T follicular helper cell (primary cell): Measurements from ENCODE around the gene SINHCAF.

ENCODE experiments used
- DNase-seq: peaks from one replicate; pipeline ENCODE4 v3.0.0-alpha.2; 2020; ENCODE audit warnings: low read depth

SINHCAF gene

GRCh38 chr12:31331242-31331641, 5.3 kb upstream of the SINHCAF start:
- DNase-seq = no peak

DNA sequence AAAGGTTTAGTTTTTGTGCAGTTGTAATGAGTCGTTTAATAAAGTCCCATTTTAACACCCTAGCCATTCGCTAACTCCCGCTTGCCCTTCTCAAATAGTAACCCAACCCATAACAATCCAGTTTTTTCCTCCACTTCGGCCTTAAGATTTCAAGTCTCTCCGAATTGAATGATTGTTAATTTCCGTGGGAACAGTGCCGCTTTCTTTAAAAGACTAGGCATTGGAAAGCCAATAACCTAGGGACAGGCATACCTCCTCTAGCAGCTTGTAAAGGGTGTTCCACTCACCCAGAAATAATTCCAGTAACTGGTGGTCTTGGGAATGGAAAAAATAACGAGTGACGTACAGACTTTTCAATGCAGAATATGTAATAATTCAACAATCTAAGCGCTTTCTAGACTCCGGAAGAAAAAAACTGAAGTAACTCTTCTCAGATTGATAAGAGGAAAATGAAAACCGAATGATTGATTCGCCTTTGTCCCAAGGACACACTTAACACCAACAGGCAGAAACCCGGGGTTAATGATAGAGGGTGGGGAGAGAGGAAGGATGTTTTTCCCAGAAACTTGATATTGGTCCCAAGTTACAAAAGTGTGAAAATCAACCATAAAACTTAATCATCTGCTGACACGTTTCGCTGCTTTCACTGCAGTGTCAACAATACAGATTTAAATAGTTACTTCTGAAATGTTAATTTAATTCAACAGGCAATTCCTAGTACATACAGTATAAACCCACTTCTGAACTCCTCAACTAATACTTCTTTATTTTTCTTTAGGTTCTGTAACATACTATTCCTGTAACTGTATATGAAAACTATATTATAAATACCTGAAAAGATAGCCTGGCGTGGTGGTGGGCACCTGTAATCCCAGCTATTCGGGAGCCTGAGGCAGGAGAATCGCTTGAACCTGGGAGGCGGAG, 1.0 kb upstream of the SINHCAF start:
- DNase-seq = no peak

GRCh38 chr12:31325524-31325875, 450 bp downstream of the SINHCAF start:
- no peak for DNase-seq

- DNase-seq = peak; percentile 23
These were observed 966 bp downstream of the SINHCAF start for GRCh38 chr12:31324845-31325523.

GRCh38 chr12:31324116-31324844, 1.7 kb downstream of the SINHCAF start:
- DNase-seq = peak; percentile 75

- DNase-seq = peak; percentile 36
These were observed 2.4 kb downstream of the SINHCAF start for GRCh38 chr12:31323391-31324115.

- DNase-seq = no peak
These were observed 3.1 kb downstream of the SINHCAF start for GRCh38 chr12:31322801-31323207.

GRCh38 chr12:31321897-31322228, 4.1 kb downstream of the SINHCAF start:
- DNase-seq = no peak

GRCh38 chr12:31321186-31321896, 4.6 kb downstream of the SINHCAF start:
- DNase-seq = no peak

- DNase-seq = no peak
These were observed 7.2 kb downstream of the SINHCAF start for GRCh38 chr12:31318657-31319269.

- DNase-seq = no peak
These were observed 8.2 kb downstream of the SINHCAF start for GRCh38 chr12:31317471-31318395.

DNA sequence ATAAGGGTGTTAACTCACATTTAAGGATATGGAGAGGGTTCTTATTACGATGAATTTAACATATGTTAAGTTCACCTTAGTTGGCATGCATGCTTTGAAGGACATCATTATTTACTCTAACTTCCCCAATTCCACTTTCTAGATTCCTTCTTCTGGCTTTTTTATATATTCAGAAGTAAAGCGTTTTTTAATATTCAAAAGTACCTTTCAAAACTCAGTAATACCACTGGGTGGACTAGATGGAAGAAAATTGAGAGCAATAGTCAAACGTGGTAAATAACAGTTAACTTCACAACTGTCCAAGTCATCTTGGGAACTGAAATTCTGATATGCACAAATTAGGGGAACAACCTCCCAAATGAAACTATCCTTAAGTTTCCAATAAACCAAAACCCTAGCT, 9.1 kb downstream of the SINHCAF start:
- DNase-seq = no peak

- no peak for DNase-seq
These were observed 10.0 kb downstream of the SINHCAF start for GRCh38 chr12:31315784-31316465.

DNA sequence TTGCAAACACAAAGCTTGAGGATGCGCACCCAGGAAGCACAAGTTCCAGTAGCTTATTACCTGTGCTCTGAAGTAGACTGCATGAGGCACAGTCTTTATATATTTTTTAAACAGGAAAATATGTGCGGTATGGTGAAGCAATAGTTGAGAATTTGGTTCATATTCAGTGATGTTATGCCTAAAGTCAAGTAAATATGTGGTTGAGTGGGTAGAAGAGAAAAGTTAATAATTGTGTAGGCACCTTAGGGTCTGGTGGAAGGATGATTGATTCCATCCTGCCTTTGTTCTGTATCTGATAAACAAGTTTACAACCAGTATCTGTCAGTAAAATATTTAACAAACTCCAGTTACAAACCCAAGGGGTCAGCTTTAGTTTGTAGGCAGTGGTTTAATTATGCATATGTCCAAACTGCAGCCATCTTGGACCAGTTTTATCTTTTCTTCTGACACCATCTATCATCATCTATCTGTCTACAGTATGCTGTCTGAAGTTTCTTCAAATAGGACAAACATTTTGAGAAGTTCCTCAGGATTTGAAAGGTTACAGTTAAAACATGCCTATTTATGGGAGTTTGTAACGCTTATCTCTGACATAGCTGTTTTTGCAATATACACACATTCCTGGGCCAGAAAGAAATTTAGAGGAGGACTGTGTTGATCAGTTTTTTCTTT, 10.8 kb downstream of the SINHCAF start:
- no peak for DNase-seq

DNA sequence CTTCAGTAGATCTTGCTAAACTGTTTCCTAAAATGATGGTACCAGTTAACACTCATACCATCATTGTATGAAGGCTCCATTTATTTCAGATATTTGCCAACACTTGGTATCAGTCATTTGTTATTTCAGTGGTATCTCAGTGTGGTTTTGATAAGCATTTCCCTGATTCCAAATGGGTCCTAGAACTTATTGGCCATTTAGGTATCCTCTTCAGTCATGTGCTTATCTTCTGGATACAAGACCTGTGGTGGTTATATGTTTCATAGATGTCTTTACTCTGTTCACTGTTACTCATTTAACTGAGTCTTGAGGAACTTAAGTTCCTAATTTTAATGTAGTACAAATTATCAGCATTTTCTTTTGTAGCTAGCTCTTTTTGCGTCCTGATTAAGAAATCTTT, 13.5 kb downstream of the SINHCAF start:
- no peak for DNase-seq

DNA sequence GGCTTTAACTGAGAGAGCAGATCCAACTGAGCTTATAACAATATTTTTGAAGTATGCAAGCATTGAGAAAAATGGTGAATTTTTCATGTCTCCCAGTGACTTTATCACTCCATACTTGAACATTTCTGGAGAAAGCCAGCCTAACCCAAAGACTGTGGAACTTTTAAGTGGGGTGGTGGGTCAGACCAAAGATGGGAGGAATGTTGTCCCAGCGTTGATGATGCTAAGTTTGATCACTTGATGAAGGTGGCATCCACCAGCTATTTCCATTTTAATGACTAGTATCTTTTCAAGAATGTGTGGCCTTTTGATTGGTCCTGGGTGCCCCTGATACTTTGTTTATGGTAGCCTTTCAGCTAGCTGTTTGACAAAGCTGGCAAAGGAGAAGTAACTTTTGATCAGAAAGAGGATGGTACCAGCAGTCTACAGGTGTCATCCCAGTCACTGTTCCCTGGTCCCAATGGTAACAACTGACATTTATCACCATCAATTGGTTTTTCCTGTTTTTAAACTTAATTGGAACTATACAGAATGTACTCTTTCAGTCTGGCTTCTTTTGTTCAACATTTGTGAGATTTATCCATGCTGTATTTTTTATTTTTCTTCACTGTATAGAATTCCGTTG, 14.2 kb downstream of the SINHCAF start:
- DNase-seq = no peak

- DNase-seq = no peak
These were observed 15.5 kb downstream of the SINHCAF start for GRCh38 chr12:31310488-31310887.

DNA sequence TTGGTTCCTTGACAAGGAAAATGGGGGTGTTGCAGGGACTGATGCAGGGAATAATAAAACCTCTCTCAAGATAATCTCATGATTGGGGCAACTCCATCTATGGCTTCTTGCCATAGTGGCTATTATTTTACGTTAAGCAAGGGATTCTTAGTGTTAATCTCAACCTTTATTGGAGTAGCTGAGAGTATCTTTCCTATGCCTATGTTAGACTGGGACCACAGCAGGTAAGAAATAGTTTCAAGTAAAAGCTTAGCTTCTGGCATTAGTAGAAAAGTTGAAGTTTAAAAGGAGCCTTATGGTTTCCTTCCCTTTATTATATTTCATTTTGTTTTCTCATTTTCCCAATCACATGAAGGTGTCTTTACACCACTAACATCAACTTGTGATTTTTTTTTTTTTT, 16.7 kb downstream of the SINHCAF start:
- DNase-seq = no peak
